Measurements from ENCODE around the gene SLC26A11. TPM values are rescaled to one million over a fixed set of nuclear protein-coding genes. Genes with fewer than 3 reads are reported as not detected.

SLC26A11 gene
- total RNA-seq = 1 to 10 TPM; 5.9 to 6.1 TPM

- Mint-ChIP-seq H3K36me3 (ENCODE audit: low read depth) (peaks cover 8% of the 10 kb centered on the region), H3K27ac (peak within 1 kb of the TSS; percentile 83), H3K4me3 (peak within 1 kb of the TSS; percentile 84), H3K4me1 (peaks cover 23% of the 10 kb centered on the region), H3K9me3 (no peaks in the 10 kb centered on the region), H3K27me3 (no peaks in the 10 kb centered on the region)
- CTCF ChIA-PET = interaction anchor here (0.5 to 1.4 kb wide), 2 partner anchors 72 to 712 kb away, joined by 3 to 5 read pairs; no protein-coding TSS in a partner anchor
- POLR2A ChIA-PET = interaction anchor here (0.5 kb wide), 1 partner anchor 1835 kb away, joined by 3 read pairs; no protein-coding TSS in a partner anchor
- peak; percentile 62 for DNase-seq
Observed at GRCh38 chr17:80220054-80220735, at the start of gene SLC26A11, which contains the start of gene SGSH. Gene SLC26A11, plus strand, starts transcription at chr17:80220427. Its CDS starts 1,134 bp downstream, at chr17:80221561. Gene SGSH, minus strand, starts transcription at chr17:80220333. Its CDS starts 20 bp downstream, at chr17:80220313.

- CTCF ChIA-PET = interaction anchor here (1.0 kb wide), 1 partner anchor 70 kb away, joined by 3 read pairs; the partner anchor contains the start of gene GAA
- Mint-ChIP-seq H3K4me1 (no peaks in the 10 kb centered on the region), H3K4me3 (no peak overlapping the region), H3K27ac (peak overlapping the region; percentile 25), H3K9me3 (no peaks in the 10 kb centered on the region), H3K36me3 (ENCODE audit: low read depth) (no peaks in the 10 kb centered on the region), H3K27me3 (peaks cover 6% of the 10 kb centered on the region)
- POLR2A ChIA-PET = interaction anchor here (0.7 kb wide), 1 partner anchor 63 kb away, joined by 4 read pairs; no protein-coding TSS in a partner anchor
- DNase-seq = no peak
Observed at GRCh38 chr17:80171681-80172080, 48.5 kb upstream of the SLC26A11 start.

GRCh38 chr17:80173126-80173525 lies 47.1 kb upstream of the SLC26A11 start:
- no peak for DNase-seq
- H3K36me3 Mint-ChIP-seq (ENCODE audit: low read depth) = no peaks in the 10 kb centered on the region
- no peaks in the 10 kb centered on the region for H3K4me1 Mint-ChIP-seq
- ChIA-PET POLR2A (no interaction called here), CTCF (no interaction called here)
- H3K9me3 Mint-ChIP-seq = no peaks in the 10 kb centered on the region
- H3K4me3 Mint-ChIP-seq = no peak overlapping the region
- H3K27ac Mint-ChIP-seq = no peak overlapping the region
- peaks cover 6% of the 10 kb centered on the region for H3K27me3 Mint-ChIP-seq

- CTCF ChIA-PET = no interaction called here
- H3K27ac Mint-ChIP-seq = no peak overlapping the region
- no peaks in the 10 kb centered on the region for H3K4me1 Mint-ChIP-seq
- no peak for DNase-seq
- peaks cover 5% of the 10 kb centered on the region for H3K27me3 Mint-ChIP-seq
- POLR2A ChIA-PET = no interaction called here
- H3K36me3 Mint-ChIP-seq (ENCODE audit: low read depth) = no peaks in the 10 kb centered on the region
- H3K9me3 Mint-ChIP-seq = no peaks in the 10 kb centered on the region
- H3K4me3 Mint-ChIP-seq = no peak overlapping the region
Observed at GRCh38 chr17:80173916-80174315, 46.3 kb upstream of the SLC26A11 start.

GRCh38 chr17:80176757-80177156 lies 43.5 kb upstream of the SLC26A11 start:
- CTCF ChIA-PET = no interaction called here

GRCh38 chr17:80177986-80178595 lies 42.1 kb upstream of the SLC26A11 start:
- no peak overlapping the region for H3K27ac Mint-ChIP-seq
- DNase-seq = no peak
- no peaks in the 10 kb centered on the region for H3K9me3 Mint-ChIP-seq
- H3K27me3 Mint-ChIP-seq = no peaks in the 10 kb centered on the region
- ChIA-PET POLR2A (no interaction called here), CTCF (no interaction called here)
- H3K4me3 Mint-ChIP-seq = no peak overlapping the region
- H3K36me3 Mint-ChIP-seq (ENCODE audit: low read depth) = no peaks in the 10 kb centered on the region
- no peaks in the 10 kb centered on the region for H3K4me1 Mint-ChIP-seq

More at GRCh38 chr17:80176757-80177156, 43.5 kb upstream of the SLC26A11 start:
- Mint-ChIP-seq H3K27ac (no peak overlapping the region), H3K27me3 (no peaks in the 10 kb centered on the region), H3K36me3 (ENCODE audit: low read depth) (no peaks in the 10 kb centered on the region), H3K4me1 (no peaks in the 10 kb centered on the region), H3K9me3 (no peaks in the 10 kb centered on the region), H3K4me3 (no peak overlapping the region)
- POLR2A ChIA-PET = no interaction called here
- no peak for DNase-seq

GRCh38 chr17:80180192-80180591 lies 40.0 kb upstream of the SLC26A11 start:
- POLR2A ChIA-PET = no interaction called here
- no peak for DNase-seq
- CTCF ChIA-PET = no interaction called here

GRCh38 chr17:80181431-80181830 lies 38.8 kb upstream of the SLC26A11 start:
- POLR2A ChIA-PET = no interaction called here
- Mint-ChIP-seq H3K9me3 (no peaks in the 10 kb centered on the region), H3K27ac (no peak overlapping the region), H3K36me3 (ENCODE audit: low read depth) (no peaks in the 10 kb centered on the region), H3K4me1 (no peaks in the 10 kb centered on the region), H3K27me3 (no peaks in the 10 kb centered on the region), H3K4me3 (no peak overlapping the region)
- no peak for DNase-seq
- CTCF ChIA-PET = no interaction called here

More at GRCh38 chr17:80180192-80180591, 40.0 kb upstream of the SLC26A11 start:
- Mint-ChIP-seq H3K36me3 (ENCODE audit: low read depth) (no peaks in the 10 kb centered on the region), H3K27me3 (no peaks in the 10 kb centered on the region), H3K27ac (no peak overlapping the region), H3K4me1 (no peaks in the 10 kb centered on the region), H3K9me3 (no peaks in the 10 kb centered on the region), H3K4me3 (no peak overlapping the region)

- H3K27ac Mint-ChIP-seq = no peak overlapping the region
- H3K36me3 Mint-ChIP-seq (ENCODE audit: low read depth) = no peaks in the 10 kb centered on the region
- ChIA-PET POLR2A (no interaction called here), CTCF (no interaction called here)
- no peak for DNase-seq
- no peaks in the 10 kb centered on the region for H3K27me3 Mint-ChIP-seq
- no peaks in the 10 kb centered on the region for H3K9me3 Mint-ChIP-seq
- H3K4me3 Mint-ChIP-seq = no peak overlapping the region
- no peaks in the 10 kb centered on the region for H3K4me1 Mint-ChIP-seq
Observed at GRCh38 chr17:80182118-80182844, 37.9 kb upstream of the SLC26A11 start.

- H3K4me1 Mint-ChIP-seq = no peaks in the 10 kb centered on the region
- no peaks in the 10 kb centered on the region for H3K36me3 Mint-ChIP-seq (ENCODE audit: low read depth)
- no peak overlapping the region for H3K27ac Mint-ChIP-seq
- ChIA-PET CTCF (no interaction called here), POLR2A (no interaction called here)
- H3K4me3 Mint-ChIP-seq = no peak overlapping the region
- no peaks in the 10 kb centered on the region for H3K9me3 Mint-ChIP-seq
- no peaks in the 10 kb centered on the region for H3K27me3 Mint-ChIP-seq
- no peak for DNase-seq
Observed at GRCh38 chr17:80182845-80183223, 37.4 kb upstream of the SLC26A11 start.

GRCh38 chr17:80183581-80184422 lies 36.4 kb upstream of the SLC26A11 start:
- POLR2A ChIA-PET = no interaction called here
- DNase-seq = no peak

GRCh38 chr17:80184423-80184714 lies 35.9 kb upstream of the SLC26A11 start:
- Mint-ChIP-seq H3K27ac (no peak overlapping the region), H3K27me3 (no peaks in the 10 kb centered on the region)

More at GRCh38 chr17:80183581-80184422, 36.4 kb upstream of the SLC26A11 start:
- no peak overlapping the region for H3K27ac Mint-ChIP-seq
- H3K36me3 Mint-ChIP-seq (ENCODE audit: low read depth) = no peaks in the 10 kb centered on the region
- H3K4me3 Mint-ChIP-seq = no peak overlapping the region
- H3K9me3 Mint-ChIP-seq = no peaks in the 10 kb centered on the region
- H3K27me3 Mint-ChIP-seq = no peaks in the 10 kb centered on the region
- CTCF ChIA-PET = interaction anchor here (1.3 kb wide), 1 partner anchor 12 kb away, joined by 4 read pairs; no protein-coding TSS in a partner anchor
- no peaks in the 10 kb centered on the region for H3K4me1 Mint-ChIP-seq

More at GRCh38 chr17:80184423-80184714, 35.9 kb upstream of the SLC26A11 start:
- no peak for DNase-seq
- ChIA-PET POLR2A (no interaction called here), CTCF (interaction anchor here (1.3 kb wide), 1 partner anchor 11 kb away, joined by 4 read pairs; no protein-coding TSS in a partner anchor)
- Mint-ChIP-seq H3K36me3 (ENCODE audit: low read depth) (no peaks in the 10 kb centered on the region), H3K4me3 (no peak overlapping the region), H3K9me3 (no peaks in the 10 kb centered on the region), H3K4me1 (no peaks in the 10 kb centered on the region)

Measured in activated CD4-positive, alpha-beta T cell treated with anti-CD3 and anti-CD28 coated beads, Interleukin-2, amount 10 ng/mL, durations not matched to agents 7 days and 5 days (primary cell).